Activated naive CD8-positive, alpha-beta T cell treated with anti-CD3 and anti-CD28 coated beads for 36 hours (primary cell): ENCODE results near the gene ALG12. TPM values are rescaled to one million over a fixed set of nuclear protein-coding genes. Genes with fewer than 3 reads are reported as not detected.

Source experiments
- DNase-seq: peaks from one replicate; pipeline ENCODE4 v3.0.0; 2021
- H3K27ac Mint-ChIP-seq: one replicate; pipeline ENCODE4 v1.8.0; 2022; ENCODE audit warnings: mild to moderate bottlenecking, moderate library complexity, mixed read lengths
- H3K27me3 Mint-ChIP-seq: one replicate; pipeline ENCODE4 v1.8.0; 2022; ENCODE audit warnings: mild to moderate bottlenecking, mixed read lengths
- H3K36me3 Mint-ChIP-seq: one replicate; pipeline ENCODE4 v1.8.0; 2021; ENCODE audit warnings: mild to moderate bottlenecking, mixed read lengths
- H3K4me1 Mint-ChIP-seq: one replicate; pipeline ENCODE4 v1.8.0; 2021; ENCODE audit warnings: mixed read lengths
- H3K4me3 Mint-ChIP-seq: one replicate; pipeline ENCODE4 v1.8.0; 2022; ENCODE audit warnings: mild to moderate bottlenecking, moderate library complexity, mixed read lengths
- H3K9me3 Mint-ChIP-seq: one replicate; pipeline ENCODE4 v1.8.0; 2022; ENCODE audit warnings: mixed read lengths
- total RNA-seq, 2 experiments: library from RNA; stranded (reverse); gene quantifications; one replicate each; pipeline ENCODE4 v1.2.3, GENCODE V29; 2021

The ALG12 gene
- total RNA-seq, 2 experiments from 2014 or later: 14.5 to 15.2 TPM

GRCh38 chr22:49869845-49870712 lies 48.2 kb downstream of the ALG12 start:
- DNase-seq: no peak
- H3K4me1 Mint-ChIP-seq: peaks cover 44% of the 10 kb centered on the region
- H3K36me3 Mint-ChIP-seq: peaks cover 67% of the 10 kb centered on the region
- H3K27ac Mint-ChIP-seq: no peak overlapping the region
- H3K27me3 Mint-ChIP-seq: no peaks in the 10 kb centered on the region
- H3K9me3 Mint-ChIP-seq: peaks cover 33% of the 10 kb centered on the region
- H3K4me3 Mint-ChIP-seq: no peak overlapping the region

GRCh38 chr22:49869086-49869830 lies 49.0 kb downstream of the ALG12 start:
- Mint-ChIP-seq H3K9me3 (peaks cover 33% of the 10 kb centered on the region), H3K4me1 (peaks cover 45% of the 10 kb centered on the region), H3K4me3 (no peak overlapping the region), H3K27ac (no peak overlapping the region), H3K27me3 (no peaks in the 10 kb centered on the region), H3K36me3 (peaks cover 69% of the 10 kb centered on the region)
- no peak for DNase-seq

- Mint-ChIP-seq H3K4me1 (peaks cover 50% of the 10 kb centered on the region), H3K9me3 (peaks cover 33% of the 10 kb centered on the region), H3K27ac (peak overlapping the region; percentile 16), H3K4me3 (no peak overlapping the region), H3K27me3 (no peaks in the 10 kb centered on the region), H3K36me3 (peaks cover 68% of the 10 kb centered on the region)
- no peak for DNase-seq
Measured at GRCh38 chr22:49867303-49868265, 50.7 kb downstream of the ALG12 start.

- Mint-ChIP-seq H3K9me3 (peaks cover 33% of the 10 kb centered on the region), H3K27ac (no peak overlapping the region), H3K4me3 (no peak overlapping the region), H3K27me3 (no peaks in the 10 kb centered on the region), H3K4me1 (peaks cover 54% of the 10 kb centered on the region), H3K36me3 (peaks cover 68% of the 10 kb centered on the region)
- no peak for DNase-seq
Measured at GRCh38 chr22:49866646-49867045, 51.6 kb downstream of the ALG12 start.

GRCh38 chr22:49866134-49866533 lies 52.1 kb downstream of the ALG12 start:
- Mint-ChIP-seq H3K36me3 (peaks cover 68% of the 10 kb centered on the region), H3K4me1 (peaks cover 55% of the 10 kb centered on the region), H3K27ac (no peak overlapping the region), H3K9me3 (peaks cover 33% of the 10 kb centered on the region), H3K27me3 (no peaks in the 10 kb centered on the region), H3K4me3 (no peak overlapping the region)
- no peak for DNase-seq

- Mint-ChIP-seq H3K36me3 (peaks cover 63% of the 10 kb centered on the region), H3K9me3 (peaks cover 33% of the 10 kb centered on the region), H3K27ac (no peak overlapping the region), H3K4me3 (no peak overlapping the region), H3K4me1 (peaks cover 51% of the 10 kb centered on the region), H3K27me3 (no peaks in the 10 kb centered on the region)
- DNase-seq: no peak
Measured at GRCh38 chr22:49865156-49865555, 53.1 kb downstream of the ALG12 start.

- Mint-ChIP-seq H3K9me3 (peaks cover 21% of the 10 kb centered on the region), H3K4me3 (no peak overlapping the region), H3K27ac (peak overlapping the region; percentile 65), H3K27me3 (no peaks in the 10 kb centered on the region), H3K36me3 (peaks cover 53% of the 10 kb centered on the region), H3K4me1 (peaks cover 51% of the 10 kb centered on the region)
- DNase-seq: no peak
Measured at GRCh38 chr22:49863931-49864330, 54.3 kb downstream of the ALG12 start.

GRCh38 chr22:49862496-49862776 lies 55.8 kb downstream of the ALG12 start:
- DNase-seq: no peak
- peaks cover 48% of the 10 kb centered on the region for H3K4me1 Mint-ChIP-seq
- no peaks in the 10 kb centered on the region for H3K27me3 Mint-ChIP-seq
- peaks cover 18% of the 10 kb centered on the region for H3K9me3 Mint-ChIP-seq
- H3K27ac Mint-ChIP-seq: no peak overlapping the region
- H3K36me3 Mint-ChIP-seq: peaks cover 39% of the 10 kb centered on the region
- no peak overlapping the region for H3K4me3 Mint-ChIP-seq

- peaks cover 46% of the 10 kb centered on the region for H3K4me1 Mint-ChIP-seq
- no peaks in the 10 kb centered on the region for H3K27me3 Mint-ChIP-seq
- DNase-seq: no peak
- peak overlapping the region; percentile 7 for H3K27ac Mint-ChIP-seq
- H3K4me3 Mint-ChIP-seq: peak overlapping the region; percentile 9
- H3K9me3 Mint-ChIP-seq: peaks cover 12% of the 10 kb centered on the region
- H3K36me3 Mint-ChIP-seq: peaks cover 33% of the 10 kb centered on the region
Measured at GRCh38 chr22:49861642-49862495, 56.4 kb downstream of the ALG12 start.

GRCh38 chr22:49858827-49859226 lies 59.4 kb downstream of the ALG12 start:
- Mint-ChIP-seq H3K4me1 (peaks cover 53% of the 10 kb centered on the region), H3K4me3 (no peak overlapping the region), H3K27me3 (no peaks in the 10 kb centered on the region), H3K9me3 (no peaks in the 10 kb centered on the region), H3K36me3 (peaks cover 8% of the 10 kb centered on the region), H3K27ac (no peak overlapping the region)
- DNase-seq: no peak

- peaks cover 3% of the 10 kb centered on the region for H3K36me3 Mint-ChIP-seq
- no peak overlapping the region for H3K27ac Mint-ChIP-seq
- no peak overlapping the region for H3K4me3 Mint-ChIP-seq
- H3K27me3 Mint-ChIP-seq: no peaks in the 10 kb centered on the region
- peaks cover 40% of the 10 kb centered on the region for H3K4me1 Mint-ChIP-seq
- no peak for DNase-seq
- no peaks in the 10 kb centered on the region for H3K9me3 Mint-ChIP-seq
Measured at GRCh38 chr22:49856766-49857618, 61.2 kb downstream of the ALG12 start.

- Mint-ChIP-seq H3K4me3 (no peak overlapping the region), H3K36me3 (peaks cover 3% of the 10 kb centered on the region), H3K27me3 (no peaks in the 10 kb centered on the region), H3K9me3 (no peaks in the 10 kb centered on the region), H3K27ac (no peak overlapping the region), H3K4me1 (peaks cover 39% of the 10 kb centered on the region)
- DNase-seq: no peak
Measured at GRCh38 chr22:49856343-49856742, 61.9 kb downstream of the ALG12 start.

GRCh38 chr22:49855251-49855911 lies 62.9 kb downstream of the ALG12 start:
- Mint-ChIP-seq H3K9me3 (no peaks in the 10 kb centered on the region), H3K4me3 (peak overlapping the region; percentile 97), H3K27ac (peak overlapping the region; percentile 50), H3K27me3 (peaks cover 10% of the 10 kb centered on the region), H3K36me3 (peaks cover 3% of the 10 kb centered on the region), H3K4me1 (peaks cover 37% of the 10 kb centered on the region)
- no peak for DNase-seq
